Measurements from ENCODE around the gene PLA2R1.

The PLA2R1 gene

GRCh38 chr2:160062292-160063005 lies at the start of gene PLA2R1:
Gene PLA2R1 (minus strand): TSS chr2:160062615. CDS start chr2:160062403, 212 bp downstream.
- DNase-seq, result no peak

DNA sequence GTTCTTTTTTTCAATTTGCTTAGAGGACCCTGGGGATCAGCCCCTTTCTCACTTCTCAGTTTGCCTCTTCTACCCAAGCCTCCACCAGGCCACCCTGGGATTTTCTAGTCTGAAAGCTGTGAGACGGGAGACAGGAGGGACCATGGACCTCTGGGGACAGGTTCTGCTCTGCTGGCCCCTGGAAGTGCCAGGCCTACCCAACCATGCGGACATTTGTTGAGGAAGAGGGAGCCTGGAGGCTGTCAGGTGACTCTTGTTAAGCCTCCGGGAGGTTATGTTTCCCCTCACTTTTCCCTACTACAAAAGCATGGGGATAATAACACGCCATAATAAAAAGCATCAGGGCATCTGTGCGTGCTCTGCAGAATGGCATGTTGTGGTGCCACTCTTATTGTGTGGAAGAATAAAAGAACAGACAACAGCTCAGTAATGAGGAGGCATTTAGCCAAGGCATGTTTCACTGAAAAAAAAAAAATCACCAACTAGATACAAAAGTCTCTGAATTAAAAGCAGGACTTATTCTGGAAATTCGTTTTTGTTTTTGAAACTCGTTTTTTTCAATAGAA lies 48.3 kb upstream of the PLA2R1 start:
- no peak for DNase-seq

DNA sequence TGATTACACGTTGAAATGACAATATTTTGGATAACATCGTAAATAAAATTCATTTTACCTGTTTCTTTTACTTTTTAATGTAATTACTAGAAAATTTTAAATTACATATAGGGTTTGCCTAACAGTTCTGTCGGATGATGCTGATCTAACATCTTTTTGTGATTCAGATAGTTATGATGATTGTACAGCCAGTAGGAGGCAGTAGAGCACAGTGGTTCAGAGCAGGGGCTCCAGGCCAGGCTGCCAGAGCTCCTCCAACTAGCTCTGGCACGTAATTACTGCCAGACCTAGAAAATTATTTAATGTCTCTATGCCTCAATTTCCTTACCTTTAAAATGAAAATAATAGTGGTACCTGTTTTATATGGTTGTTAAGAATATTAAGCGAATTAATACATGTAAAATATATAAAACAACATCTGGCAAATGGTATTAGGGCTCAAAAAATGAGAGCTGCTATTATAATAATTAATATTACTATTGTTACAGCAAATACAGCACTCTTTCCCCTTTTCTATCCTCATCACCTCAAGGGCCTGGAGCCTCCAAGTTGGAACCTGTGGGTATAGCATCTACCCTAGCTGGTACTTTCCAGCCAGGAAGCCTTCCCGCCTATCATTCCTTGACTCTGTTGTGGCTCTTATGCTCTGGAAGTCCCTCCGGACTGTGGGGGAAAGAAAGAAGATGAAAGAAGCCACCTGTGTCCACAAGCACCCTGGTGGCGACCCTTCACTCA lies 47.7 kb upstream of the PLA2R1 start:
- DNase-seq, result no peak

- no peak for DNase-seq
Measured at GRCh38 chr2:160109243-160109642, 46.8 kb upstream of the PLA2R1 start.

DNA sequence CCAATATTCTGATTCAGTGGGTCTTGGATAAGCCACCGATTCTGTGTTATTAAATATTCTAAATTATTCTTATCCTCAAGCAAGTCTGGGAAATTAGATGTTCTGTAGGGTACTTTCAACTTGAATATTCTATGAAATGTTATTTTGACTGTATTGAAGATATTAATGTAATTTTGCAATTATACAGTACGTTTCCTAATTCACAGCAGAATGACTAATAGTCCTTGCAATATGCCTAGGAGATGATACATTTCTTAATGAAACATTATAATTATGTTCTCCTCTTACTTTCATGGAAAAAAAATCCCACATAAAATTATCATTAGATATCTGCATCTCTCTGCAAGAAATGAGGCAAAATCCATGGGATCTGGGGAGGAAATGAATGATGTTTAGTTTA lies 46.2 kb upstream of the PLA2R1 start:
- DNase-seq, result no peak

- no peak for DNase-seq
Measured at GRCh38 chr2:160105366-160105765, 43.0 kb upstream of the PLA2R1 start.

DNA sequence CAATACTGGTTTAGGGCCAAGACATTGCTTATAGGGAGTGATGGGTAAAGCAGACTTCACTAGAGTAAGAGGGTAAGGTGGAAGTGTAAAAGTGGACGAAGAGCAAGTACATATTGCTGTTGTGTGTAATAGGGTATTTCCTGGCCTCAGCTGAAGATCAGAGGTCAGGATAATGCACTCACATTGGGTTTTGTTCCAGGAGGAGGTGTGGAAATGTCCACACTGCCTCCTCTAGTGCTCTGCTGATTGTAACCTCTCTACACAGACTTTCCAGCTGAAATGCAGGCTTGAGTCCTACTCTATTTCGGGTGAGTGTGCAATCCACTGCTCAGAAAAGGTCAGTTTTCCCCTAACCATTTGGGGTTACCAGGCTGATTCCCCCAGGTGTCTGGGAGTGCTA lies 41.7 kb upstream of the PLA2R1 start:
- no peak for DNase-seq

DNA sequence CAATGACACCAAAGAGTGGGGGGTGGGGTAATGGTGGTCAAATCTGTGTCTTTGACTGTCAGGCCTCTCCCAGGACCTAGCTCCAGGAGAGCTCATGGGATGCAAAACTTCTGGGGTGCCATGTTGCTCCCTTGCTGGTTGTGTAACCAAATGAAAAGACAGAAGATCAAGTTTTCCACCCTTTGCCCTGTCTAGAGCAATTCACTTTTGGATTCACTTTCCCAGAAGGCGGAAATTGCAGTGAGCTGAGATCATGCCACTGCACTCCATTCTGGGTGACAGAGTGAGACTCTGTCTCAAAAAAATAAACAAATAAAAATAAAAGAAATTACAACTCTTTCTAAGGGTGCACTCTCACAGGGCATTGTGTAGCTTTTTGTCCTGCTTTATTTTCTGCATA lies 34.9 kb upstream of the PLA2R1 start:
- DNase-seq, result no peak

- DNase-seq, result no peak
Measured at GRCh38 chr2:160096409-160096808, 34.0 kb upstream of the PLA2R1 start.

GRCh38 chr2:160092445-160092844 lies 30.0 kb upstream of the PLA2R1 start:
- no peak for DNase-seq

- DNase-seq, result no peak
Measured at GRCh38 chr2:160091381-160091780, 29.0 kb upstream of the PLA2R1 start.

DNA sequence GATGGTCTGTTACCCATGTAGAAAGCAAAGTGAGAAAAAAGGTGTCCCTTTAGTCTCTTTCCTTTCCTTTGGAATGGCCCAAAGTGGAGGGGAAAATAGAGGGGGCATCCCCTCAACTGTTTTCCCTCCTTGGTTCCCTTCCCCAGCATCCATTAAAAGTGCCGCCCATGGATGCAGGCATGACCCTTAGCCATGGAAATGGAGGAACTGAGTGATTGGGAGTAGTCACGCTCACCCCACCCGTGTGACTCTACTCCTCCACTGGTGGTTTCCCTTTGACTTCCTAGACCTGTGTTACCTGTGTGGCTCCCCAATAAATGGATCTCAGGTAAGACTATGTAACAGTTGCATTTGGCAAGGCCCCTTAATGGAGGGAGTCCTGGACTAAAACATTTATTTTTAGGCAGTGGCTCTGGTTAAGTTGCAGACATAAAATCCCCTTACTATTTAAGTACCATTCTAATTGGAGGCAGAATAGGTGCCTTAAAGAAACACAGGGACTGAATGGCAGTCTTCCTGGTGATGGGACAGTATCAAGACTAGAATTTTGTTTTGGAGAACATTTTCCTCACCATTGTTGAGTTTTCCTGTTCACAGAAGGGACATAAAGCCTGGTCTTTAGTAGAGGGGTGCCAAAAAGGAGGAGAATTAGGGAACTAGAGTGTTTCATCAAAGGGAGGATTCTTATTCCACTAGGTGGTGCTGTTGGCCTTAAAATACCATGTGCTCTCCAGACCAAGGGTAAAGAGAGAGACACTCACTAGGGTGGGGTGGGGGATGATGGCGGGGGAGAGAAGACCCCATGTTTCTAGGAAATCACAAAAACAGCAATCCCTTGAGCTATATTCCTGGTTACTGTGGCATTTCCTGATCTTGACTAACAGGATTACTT lies 25.7 kb upstream of the PLA2R1 start:
- no peak for DNase-seq

GRCh38 chr2:160085662-160086061 lies 23.2 kb upstream of the PLA2R1 start:
- no peak for DNase-seq

DNA sequence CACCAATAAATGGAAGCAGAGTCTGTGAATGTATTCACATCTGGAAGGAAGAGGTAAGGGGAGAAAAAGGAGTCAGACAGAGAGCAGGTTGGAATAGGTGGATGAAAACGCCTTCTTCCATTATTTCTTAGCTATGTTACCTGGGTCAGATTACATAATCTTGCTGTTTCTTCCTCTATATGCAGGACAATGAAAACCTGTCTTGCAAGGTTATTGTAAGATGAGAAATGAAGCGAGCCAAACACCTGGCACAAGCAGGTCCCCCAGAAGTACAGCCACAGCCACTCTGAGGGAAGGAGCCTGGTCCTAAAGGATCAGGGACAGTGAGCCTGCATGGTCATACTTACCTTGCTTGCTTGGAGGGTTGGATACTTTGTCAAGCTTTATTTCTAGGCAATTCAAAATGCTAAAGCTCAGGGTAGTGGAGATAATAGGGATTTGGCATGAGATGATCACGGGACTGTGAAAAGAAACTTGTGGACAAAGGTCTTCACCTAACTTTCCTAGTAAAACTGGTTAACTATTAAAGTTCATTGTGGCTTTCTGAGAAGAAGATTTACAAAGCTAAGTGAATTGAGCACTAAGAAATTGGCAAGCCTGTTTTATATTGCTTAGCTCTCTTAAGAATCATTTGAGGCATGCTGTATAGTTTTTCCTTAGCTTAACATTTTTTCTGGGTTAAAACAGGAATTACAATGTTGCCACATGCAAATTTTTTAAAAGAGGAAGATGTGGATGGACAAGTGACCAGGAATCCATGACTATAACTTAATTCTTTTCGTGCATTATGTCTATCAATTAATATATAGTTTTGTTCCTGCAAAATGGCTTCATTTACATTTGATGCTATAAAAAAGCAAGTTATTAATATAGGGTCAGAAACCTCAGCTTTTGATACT lies 15.7 kb upstream of the PLA2R1 start:
- DNase-seq, result no peak

- no peak for DNase-seq
Measured at GRCh38 chr2:160076914-160077313, 14.5 kb upstream of the PLA2R1 start.

- no peak for DNase-seq
Measured at GRCh38 chr2:160076241-160076640, 13.8 kb upstream of the PLA2R1 start.

DNA sequence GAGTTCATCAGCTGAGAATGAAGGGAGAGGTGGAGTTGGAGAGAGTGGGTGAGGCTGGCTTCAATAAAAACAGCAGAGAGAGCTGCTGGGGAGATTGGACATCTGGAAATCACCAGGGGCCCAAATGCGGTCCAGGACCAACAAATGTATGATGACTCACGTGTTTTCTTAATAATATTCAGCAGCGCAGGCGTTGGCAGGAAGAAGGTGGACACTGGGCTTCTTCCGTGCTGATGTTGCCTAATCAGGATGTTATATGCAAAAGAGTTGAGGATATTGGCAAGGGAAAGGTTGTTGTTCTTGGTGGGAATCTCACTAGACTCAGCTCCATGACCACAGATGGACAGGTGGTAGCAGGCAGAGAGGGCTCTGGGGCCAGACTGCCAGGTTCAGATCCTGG lies 12.8 kb upstream of the PLA2R1 start:
- DNase-seq, result no peak

DNA sequence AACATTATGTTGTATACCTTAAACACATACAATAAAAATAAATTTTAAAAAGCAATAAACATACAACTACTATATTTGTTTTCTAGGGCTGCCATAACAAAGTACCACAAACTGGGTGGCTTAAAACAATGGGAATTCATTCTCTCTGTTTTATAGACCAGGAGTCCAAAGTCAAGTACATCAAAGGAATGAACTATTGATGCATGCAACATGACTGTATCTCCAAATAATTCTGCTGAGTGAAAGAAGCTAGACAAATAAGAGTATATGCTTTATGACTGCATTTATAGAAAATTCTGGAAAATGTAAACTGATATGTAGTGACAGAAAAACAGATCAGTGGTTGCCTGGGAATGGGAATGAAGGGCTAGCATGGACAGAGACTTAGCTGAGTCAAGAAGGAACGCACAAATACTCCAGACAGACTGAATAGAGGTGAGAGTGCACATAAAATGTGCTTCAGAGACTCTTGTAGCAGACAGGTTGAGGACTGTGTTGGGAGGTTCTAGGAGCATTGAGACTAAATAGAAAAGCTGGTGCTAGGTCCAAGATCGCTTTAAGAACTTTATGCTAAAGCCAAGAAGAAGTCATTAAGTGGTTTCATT lies 11.0 kb upstream of the PLA2R1 start:
- DNase-seq, result no peak

GRCh38 chr2:160068906-160069305 lies 6.5 kb upstream of the PLA2R1 start:
- no peak for DNase-seq

GRCh38 chr2:160064916-160065315 lies 2.5 kb upstream of the PLA2R1 start:
- no peak for DNase-seq

GRCh38 chr2:160063879-160064612 lies 1.6 kb upstream of the PLA2R1 start:
- DNase-seq, result no peak

All from activated CD4-positive, CD25-positive, alpha-beta regulatory T cell (primary cell).